ENCODE results near the gene ZNF423.

The ZNF423 gene

DNA sequence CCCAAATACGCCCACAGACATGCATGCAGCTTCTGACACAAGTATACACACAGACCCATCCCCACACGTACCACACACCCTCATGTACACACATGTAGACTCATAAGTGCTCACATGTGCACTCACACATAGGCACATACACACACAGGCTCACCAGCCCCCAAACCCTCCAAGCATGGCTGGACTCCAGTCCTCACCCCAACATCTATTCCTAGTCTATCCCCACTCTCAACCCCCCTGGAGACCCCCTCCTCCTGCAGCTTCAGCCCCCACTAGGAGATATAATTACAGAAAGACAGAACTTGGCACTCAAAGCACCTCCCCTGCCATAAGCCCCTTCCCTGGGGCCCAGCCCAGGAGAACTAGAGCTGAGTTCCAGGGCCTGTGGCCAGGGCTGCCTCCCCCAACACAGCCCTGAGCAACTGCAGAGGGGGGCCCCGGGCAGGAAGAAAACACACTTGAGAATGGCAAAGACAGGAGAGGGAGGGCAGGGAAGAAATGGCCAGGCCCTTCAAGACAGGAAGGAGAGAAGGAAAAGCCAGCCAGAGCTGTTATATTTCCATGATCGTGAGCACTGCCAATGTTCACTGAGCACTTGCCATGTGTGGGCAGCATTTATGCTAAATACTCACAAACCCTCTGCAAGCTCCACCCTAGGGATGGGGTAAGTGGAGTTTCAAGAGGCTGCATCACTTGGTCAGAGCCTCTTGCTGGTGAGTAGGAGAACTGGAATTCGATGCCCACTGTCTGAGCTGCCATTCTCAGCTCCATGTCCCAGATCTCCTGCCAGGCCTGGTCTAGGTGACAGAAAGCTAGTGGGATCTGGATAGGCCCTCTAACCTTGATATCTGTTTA is 224.5 kb downstream of the ZNF423 start:
- DNase-seq (ENCODE audit: extremely low spot score) = no peak
- TF ChIP-seq FOXK2 (IDR thresholded peaks at IDR 0.05) = no peak
- POLR2A ChIA-PET = interaction anchor here (1.3 kb wide), 1 partner anchor 9 kb away, joined by 3 read pairs; no protein-coding TSS in a partner anchor
- CTCF ChIA-PET = no interaction called here

GRCh38 chr16:49630783-49631182 is 225.1 kb downstream of the ZNF423 start:
- TF ChIP-seq BHLHE40 (IDR thresholded peaks at IDR 0.05; ENCODE audit: borderline replicate concordance) (no peak), FOXM1 (IDR thresholded peaks at IDR 0.05; ENCODE audit: borderline replicate concordance) (no peak)
- ChIA-PET CTCF (no interaction called here), POLR2A (no interaction called here)
- DNase-seq (ENCODE audit: extremely low spot score) = no peak

- ChIA-PET CTCF (no interaction called here), POLR2A (no interaction called here)
- TF ChIP-seq NFRKB (IDR thresholded peaks at IDR 0.05) (no peak), LEF1 (IDR thresholded peaks at IDR 0.05; ENCODE audit: borderline replicate concordance) (no peak), CTBP1 (IDR thresholded peaks at IDR 0.05; ENCODE audit: borderline replicate concordance) (no peak), TARDBP (IDR thresholded peaks at IDR 0.05) (no peak), ELF4 (IDR thresholded peaks at IDR 0.05) (no peak), ZNF384 (IDR thresholded peaks at IDR 0.05) (no peak), FOXM1 (IDR thresholded peaks at IDR 0.05; ENCODE audit: borderline replicate concordance) (no peak), HDGF (IDR thresholded peaks at IDR 0.05; ENCODE audit: borderline replicate concordance) (no peak), ARNT (IDR thresholded peaks at IDR 0.05) (no peak), BHLHE40 (IDR thresholded peaks at IDR 0.05; ENCODE audit: borderline replicate concordance) (no peak)
- TF ChIP-seq, protein P1, sequence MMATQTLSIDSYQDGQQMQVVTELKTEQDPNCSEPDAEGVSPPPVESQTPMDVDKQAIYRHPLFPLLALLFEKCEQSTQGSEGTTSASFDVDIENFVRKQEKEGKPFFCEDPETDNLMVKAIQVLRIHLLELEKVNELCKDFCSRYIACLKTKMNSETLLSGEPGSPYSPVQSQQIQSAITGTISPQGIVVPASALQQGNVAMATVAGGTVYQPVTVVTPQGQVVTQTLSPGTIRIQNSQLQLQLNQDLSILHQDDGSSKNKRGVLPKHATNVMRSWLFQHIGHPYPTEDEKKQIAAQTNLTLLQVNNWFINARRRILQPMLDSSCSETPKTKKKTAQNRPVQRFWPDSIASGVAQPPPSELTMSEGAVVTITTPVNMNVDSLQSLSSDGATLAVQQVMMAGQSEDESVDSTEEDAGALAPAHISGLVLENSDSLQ (IDR thresholded peaks at IDR 0.05) = no peak
- DNase-seq (ENCODE audit: extremely low spot score) = no peak
Observed at GRCh38 chr16:49629851-49630250, 226.1 kb downstream of the ZNF423 start.

DNA sequence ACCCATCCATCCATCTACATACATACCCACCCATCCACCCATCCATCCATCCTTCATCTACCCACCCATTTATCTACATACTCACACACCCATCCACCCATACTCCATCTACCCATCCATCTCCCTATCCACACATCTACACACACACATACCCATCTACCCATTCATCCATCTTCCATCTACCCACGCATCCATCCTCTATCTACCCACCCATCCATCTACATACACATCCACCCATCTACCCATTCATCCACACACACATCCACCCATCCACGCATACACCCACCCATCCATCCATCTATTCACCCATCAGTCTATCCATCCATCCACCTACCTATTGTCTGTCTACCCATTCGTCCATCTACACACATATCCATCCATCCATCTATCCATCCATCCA is 227.8 kb downstream of the ZNF423 start:
- no peak for TF ChIP-seq BHLHE40 (IDR thresholded peaks at IDR 0.05; ENCODE audit: borderline replicate concordance)
- no peak for TF ChIP-seq TARDBP (IDR thresholded peaks at IDR 0.05)
- TF ChIP-seq SUZ12 (IDR thresholded peaks at IDR 0.05) = no peak
- TF ChIP-seq FOXA1 (IDR thresholded peaks at IDR 0.05) = no peak
- no peak for TF ChIP-seq ARNT (IDR thresholded peaks at IDR 0.05)
- no peak for TF ChIP-seq FOXM1 (IDR thresholded peaks at IDR 0.05; ENCODE audit: borderline replicate concordance)
- TF ChIP-seq, protein P1 (IDR thresholded peaks at IDR 0.05) = no peak
- no peak for TF ChIP-seq HDGF (IDR thresholded peaks at IDR 0.05; ENCODE audit: borderline replicate concordance)
- TF ChIP-seq LEF1 (IDR thresholded peaks at IDR 0.05; ENCODE audit: borderline replicate concordance) = no peak
- no peak for TF ChIP-seq ELF4 (IDR thresholded peaks at IDR 0.05)
- TF ChIP-seq L3MBTL2 (conservative IDR thresholded peaks at IDR 0.05) = no peak
- no peak for TF ChIP-seq NFRKB (IDR thresholded peaks at IDR 0.05)
- no peak for TF ChIP-seq CTBP1 (IDR thresholded peaks at IDR 0.05; ENCODE audit: borderline replicate concordance)
- TF ChIP-seq SP1 (IDR thresholded peaks at IDR 0.05) = no peak
- no peak for TF ChIP-seq ZNF384 (IDR thresholded peaks at IDR 0.05)
- no peak for TF ChIP-seq FOXK2 (IDR thresholded peaks at IDR 0.05)
- ChIA-PET POLR2A (no interaction called here), CTCF (no interaction called here)
- no peak for DNase-seq (ENCODE audit: extremely low spot score)

- ChIA-PET POLR2A (no interaction called here), CTCF (no interaction called here)
- DNase-seq (ENCODE audit: extremely low spot score) = no peak
Observed at GRCh38 chr16:49625311-49626065, 230.4 kb downstream of the ZNF423 start.

DNA sequence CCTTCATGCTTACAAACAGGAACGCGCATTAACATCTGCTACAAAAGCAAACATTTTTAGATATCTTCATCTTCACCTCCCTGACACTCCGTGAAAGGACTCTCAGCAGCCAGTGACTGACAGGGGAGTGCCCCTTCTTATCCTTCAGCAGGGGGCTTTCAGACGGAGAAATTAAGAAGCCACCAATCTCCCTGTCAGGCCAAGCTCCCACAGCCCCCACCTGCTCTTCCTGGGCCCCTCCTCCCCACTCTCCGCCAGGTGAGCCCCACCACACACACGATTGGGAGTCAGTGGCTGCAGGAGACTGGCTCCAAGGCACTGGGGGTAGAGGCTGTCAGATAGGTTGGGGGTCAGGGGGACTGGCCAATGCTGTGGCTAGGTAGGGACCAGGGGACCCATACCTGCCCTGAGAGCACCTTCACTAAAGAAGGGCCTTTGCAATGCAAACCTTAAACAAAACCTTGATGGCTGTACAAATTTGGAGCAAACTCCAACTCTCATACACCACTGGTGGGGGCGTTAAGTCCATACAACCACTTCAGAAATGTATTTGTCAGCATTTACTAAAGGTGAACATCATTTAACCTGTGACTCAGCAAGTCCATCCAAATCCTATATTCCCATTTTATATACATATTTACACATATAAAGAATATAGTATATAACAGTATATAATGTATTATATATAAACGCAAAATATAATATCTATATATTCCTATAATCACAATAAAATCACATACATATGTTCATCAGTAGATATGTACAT is 232.2 kb downstream of the ZNF423 start:
- no peak for TF ChIP-seq FOXM1 (IDR thresholded peaks at IDR 0.05; ENCODE audit: borderline replicate concordance)
- TF ChIP-seq NFRKB (IDR thresholded peaks at IDR 0.05) = no peak
- no peak for TF ChIP-seq CTBP1 (IDR thresholded peaks at IDR 0.05; ENCODE audit: borderline replicate concordance)
- ChIA-PET CTCF (no interaction called here), POLR2A (no interaction called here)
- no peak for DNase-seq (ENCODE audit: extremely low spot score)

More at GRCh38 chr16:49625311-49626065, 230.4 kb downstream of the ZNF423 start:
- no peak for TF ChIP-seq SP1 (IDR thresholded peaks at IDR 0.05)
- no peak for TF ChIP-seq TARDBP (IDR thresholded peaks at IDR 0.05)
- no peak for TF ChIP-seq CTBP1 (IDR thresholded peaks at IDR 0.05; ENCODE audit: borderline replicate concordance)
- no peak for TF ChIP-seq LEF1 (IDR thresholded peaks at IDR 0.05; ENCODE audit: borderline replicate concordance)
- no peak for TF ChIP-seq BHLHE40 (IDR thresholded peaks at IDR 0.05; ENCODE audit: borderline replicate concordance)
- TF ChIP-seq ELF4 (IDR thresholded peaks at IDR 0.05) = no peak
